ENCODE data around the gene DDR1. TPM values are rescaled to one million over a fixed set of nuclear protein-coding genes. Genes with fewer than 3 reads are reported as not detected.
"Not testable (repeated sequence)": the region's sequence is repeated elsewhere in the genome, so short reads cannot be mapped to it uniquely, and the experiment has no call there.

The DDR1 gene
- total RNA-seq, 1 experiment from 2014 or later, result 127 TPM

- DNase-seq; H3K27me3 ChIP-seq (ENCODE audit: control insufficient read depth, insufficient read depth, low read length): not testable (repeated sequence)
- peaks cover 13% of the 10 kb centered on the region for H3K36me3 ChIP-seq (replicated peaks; ENCODE audit: control insufficient read depth, insufficient read depth, low read length)
- H3K4me3 ChIP-seq (ENCODE audit: insufficient read depth, low read depth, low read length), result peak overlapping the region; percentile 41
These were observed 23.0 kb downstream of the DDR1 start for GRCh38 chr6:30907290-30907757.

- Histone ChIP-seq H3K4me3 (ENCODE audit: insufficient read depth, low read depth, low read length) (peak within 1 kb of the TSS; percentile 70), H3K36me3 (replicated peaks; ENCODE audit: control insufficient read depth, insufficient read depth, low read length) (peaks cover 15% of the 10 kb centered on the region)
These were observed 23.7 kb downstream of the DDR1 start, which contains the start of gene GTF2H4 for GRCh38 chr6:30907758-30908591. Gene GTF2H4 (plus strand): TSS chr6:30908207.

GRCh38 chr6:30908700-30909099 is 24.4 kb downstream of the DDR1 start:
- H3K36me3 ChIP-seq (replicated peaks; ENCODE audit: control insufficient read depth, insufficient read depth, low read length), result peaks cover 15% of the 10 kb centered on the region

More at GRCh38 chr6:30907758-30908591, 23.7 kb downstream of the DDR1 start, which contains the start of gene GTF2H4:
- H3K27me3 ChIP-seq (ENCODE audit: control insufficient read depth, insufficient read depth, low read length), result no peaks in the 10 kb centered on the region
- peak; percentile 94 for DNase-seq

GRCh38 chr6:30910473-30910872 is 26.2 kb downstream of the DDR1 start:
- not testable (repeated sequence) for DNase-seq; H3K27me3 ChIP-seq (ENCODE audit: control insufficient read depth, insufficient read depth, low read length); H3K4me3 ChIP-seq (ENCODE audit: insufficient read depth, low read depth, low read length)
- peaks cover 15% of the 10 kb centered on the region for H3K36me3 ChIP-seq (replicated peaks; ENCODE audit: control insufficient read depth, insufficient read depth, low read length)

More at GRCh38 chr6:30908700-30909099, 24.4 kb downstream of the DDR1 start:
- no peak for DNase-seq
- Histone ChIP-seq H3K27me3 (ENCODE audit: control insufficient read depth, insufficient read depth, low read length) (no peaks in the 10 kb centered on the region), H3K4me3 (ENCODE audit: insufficient read depth, low read depth, low read length) (peak overlapping the region; percentile 70)

- no peak for DNase-seq
- H3K36me3 ChIP-seq (replicated peaks; ENCODE audit: control insufficient read depth, insufficient read depth, low read length), result peaks cover 18% of the 10 kb centered on the region
- H3K27me3 ChIP-seq (ENCODE audit: control insufficient read depth, insufficient read depth, low read length), result no peaks in the 10 kb centered on the region
- no peak overlapping the region for H3K4me3 ChIP-seq (ENCODE audit: insufficient read depth, low read depth, low read length)
These were observed 28.6 kb downstream of the DDR1 start for GRCh38 chr6:30912746-30913520.

GRCh38 chr6:30913721-30914075 is 29.4 kb downstream of the DDR1 start:
- DNase-seq, result no peak
- Histone ChIP-seq H3K27me3 (ENCODE audit: control insufficient read depth, insufficient read depth, low read length) (no peaks in the 10 kb centered on the region), H3K36me3 (replicated peaks; ENCODE audit: control insufficient read depth, insufficient read depth, low read length) (peaks cover 21% of the 10 kb centered on the region), H3K4me3 (ENCODE audit: insufficient read depth, low read depth, low read length) (peak overlapping the region; percentile 62)

GRCh38 chr6:30914076-30914853 is 29.9 kb downstream of the DDR1 start, which contains the start of gene VARS2:
Gene VARS2 (plus strand): TSS chr6:30914238. CDS start chr6:30914837, 599 bp downstream.
- Histone ChIP-seq H3K4me3 (ENCODE audit: insufficient read depth, low read depth, low read length) (peak within 1 kb of the TSS; percentile 62), H3K27me3 (ENCODE audit: control insufficient read depth, insufficient read depth, low read length) (no peaks in the 10 kb centered on the region), H3K36me3 (replicated peaks; ENCODE audit: control insufficient read depth, insufficient read depth, low read length) (peaks cover 23% of the 10 kb centered on the region)
- peak; percentile 100 for DNase-seq

- DNase-seq, result no peak
- H3K27me3 ChIP-seq (ENCODE audit: control insufficient read depth, insufficient read depth, low read length), result no peaks in the 10 kb centered on the region
- H3K36me3 ChIP-seq (replicated peaks; ENCODE audit: control insufficient read depth, insufficient read depth, low read length), result peaks cover 23% of the 10 kb centered on the region
These were observed 30.7 kb downstream of the DDR1 start for GRCh38 chr6:30914854-30915590.

GRCh38 chr6:30915591-30915946 is 31.2 kb downstream of the DDR1 start:
- Histone ChIP-seq H3K4me3 (ENCODE audit: insufficient read depth, low read depth, low read length) (no peak overlapping the region), H3K27me3 (ENCODE audit: control insufficient read depth, insufficient read depth, low read length) (no peaks in the 10 kb centered on the region), H3K36me3 (replicated peaks; ENCODE audit: control insufficient read depth, insufficient read depth, low read length) (peaks cover 20% of the 10 kb centered on the region)
- DNase-seq, result peak; percentile 92

More at GRCh38 chr6:30914854-30915590, 30.7 kb downstream of the DDR1 start:
- H3K4me3 ChIP-seq (ENCODE audit: insufficient read depth, low read depth, low read length), result peak overlapping the region; percentile 62

GRCh38 chr6:30917041-30917440 is 32.7 kb downstream of the DDR1 start:
- H3K36me3 ChIP-seq (replicated peaks; ENCODE audit: control insufficient read depth, insufficient read depth, low read length), result peaks cover 13% of the 10 kb centered on the region

GRCh38 chr6:30917487-30917886 is 33.2 kb downstream of the DDR1 start:
- Histone ChIP-seq H3K27me3 (ENCODE audit: control insufficient read depth, insufficient read depth, low read length) (no peaks in the 10 kb centered on the region), H3K36me3 (replicated peaks; ENCODE audit: control insufficient read depth, insufficient read depth, low read length) (peaks cover 10% of the 10 kb centered on the region), H3K4me3 (ENCODE audit: insufficient read depth, low read depth, low read length) (no peak overlapping the region)
- DNase-seq, result no peak

More at GRCh38 chr6:30917041-30917440, 32.7 kb downstream of the DDR1 start:
- no peaks in the 10 kb centered on the region for H3K27me3 ChIP-seq (ENCODE audit: control insufficient read depth, insufficient read depth, low read length)
- DNase-seq, result no peak
- no peak overlapping the region for H3K4me3 ChIP-seq (ENCODE audit: insufficient read depth, low read depth, low read length)

GRCh38 chr6:30918670-30919069 is 34.4 kb downstream of the DDR1 start:
- DNase-seq, result no peak
- no peaks in the 10 kb centered on the region for H3K27me3 ChIP-seq (ENCODE audit: control insufficient read depth, insufficient read depth, low read length)
- H3K36me3 ChIP-seq (replicated peaks; ENCODE audit: control insufficient read depth, insufficient read depth, low read length), result peaks cover 16% of the 10 kb centered on the region
- no peak overlapping the region for H3K4me3 ChIP-seq (ENCODE audit: insufficient read depth, low read depth, low read length)

GRCh38 chr6:30922447-30922852 is 38.1 kb downstream of the DDR1 start:
- peak; percentile 61 for DNase-seq
- H3K4me3 ChIP-seq (ENCODE audit: insufficient read depth, low read depth, low read length), result no peak overlapping the region
- H3K27me3 ChIP-seq (ENCODE audit: control insufficient read depth, insufficient read depth, low read length), result no peaks in the 10 kb centered on the region
- peaks cover 16% of the 10 kb centered on the region for H3K36me3 ChIP-seq (replicated peaks; ENCODE audit: control insufficient read depth, insufficient read depth, low read length)
